ENCODE results near the gene ANO6.

- TF ChIP-seq CTCF (IDR thresholded peaks at IDR 0.05; ENCODE audit: low read length) (no peak), EZH2 (optimal IDR thresholded peaks at IDR 0.05; ENCODE audit: low read depth, low read length) (no peak)
These were observed 5.1 kb downstream of the ANO6 start for GRCh38 chr12:45220969-45221368.
